Measurements from ENCODE around the gene DISP3. TPM values are rescaled to one million over a fixed set of nuclear protein-coding genes. Genes with fewer than 3 reads are reported as not detected.

DISP3 gene
- total RNA-seq, 3 donors from 2014 or later (not counting 1 experiment from before 2014, with no cell fraction given) = 0.24 to 0.68 (median 0.60) TPM

DNA sequence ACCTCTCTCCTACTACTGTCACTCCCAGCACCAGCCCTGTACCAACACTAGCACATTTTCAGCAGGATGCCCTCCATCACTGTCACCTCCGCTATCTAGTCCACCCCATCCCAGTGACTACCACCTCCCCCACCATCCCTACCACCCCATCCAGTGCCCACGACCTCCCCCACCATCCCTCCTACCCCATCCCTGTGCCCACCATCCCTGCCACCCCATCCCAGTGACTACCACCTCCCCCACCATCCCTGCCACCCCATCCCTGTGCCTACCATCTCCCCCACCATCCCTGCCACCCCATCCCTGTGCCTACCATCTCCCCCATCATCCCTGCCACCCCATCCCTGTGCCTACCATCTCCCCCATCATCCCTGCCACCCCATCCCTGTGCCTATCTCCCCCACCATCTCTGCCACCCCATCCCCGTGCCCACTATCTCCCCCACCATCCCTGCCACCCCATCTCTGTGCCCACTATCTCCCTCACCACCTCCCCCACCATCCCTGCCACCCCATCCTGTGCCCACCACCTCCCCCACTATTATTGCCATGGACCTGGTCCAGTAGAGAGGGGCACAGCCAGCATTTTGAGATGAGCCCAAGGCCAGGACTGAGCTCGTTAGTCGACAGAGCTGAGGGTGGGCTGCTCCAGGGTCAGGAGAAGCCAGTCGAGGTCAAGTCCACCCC, 45.7 kb downstream of the DISP3 start:
- no peak overlapping the region for H3K4me3 ChIP-seq (ENCODE audit: low read length)
- H3K4me1 Mint-ChIP-seq = no peaks in the 10 kb centered on the region
- H3K27ac ChIP-seq (ENCODE audit: low read length) = no peak overlapping the region
- 74% methylated on average over 6 of the region's 6 CpGs for WGBS (ENCODE audit: insufficient coverage)
- TF ChIP-seq, protein P1, sequence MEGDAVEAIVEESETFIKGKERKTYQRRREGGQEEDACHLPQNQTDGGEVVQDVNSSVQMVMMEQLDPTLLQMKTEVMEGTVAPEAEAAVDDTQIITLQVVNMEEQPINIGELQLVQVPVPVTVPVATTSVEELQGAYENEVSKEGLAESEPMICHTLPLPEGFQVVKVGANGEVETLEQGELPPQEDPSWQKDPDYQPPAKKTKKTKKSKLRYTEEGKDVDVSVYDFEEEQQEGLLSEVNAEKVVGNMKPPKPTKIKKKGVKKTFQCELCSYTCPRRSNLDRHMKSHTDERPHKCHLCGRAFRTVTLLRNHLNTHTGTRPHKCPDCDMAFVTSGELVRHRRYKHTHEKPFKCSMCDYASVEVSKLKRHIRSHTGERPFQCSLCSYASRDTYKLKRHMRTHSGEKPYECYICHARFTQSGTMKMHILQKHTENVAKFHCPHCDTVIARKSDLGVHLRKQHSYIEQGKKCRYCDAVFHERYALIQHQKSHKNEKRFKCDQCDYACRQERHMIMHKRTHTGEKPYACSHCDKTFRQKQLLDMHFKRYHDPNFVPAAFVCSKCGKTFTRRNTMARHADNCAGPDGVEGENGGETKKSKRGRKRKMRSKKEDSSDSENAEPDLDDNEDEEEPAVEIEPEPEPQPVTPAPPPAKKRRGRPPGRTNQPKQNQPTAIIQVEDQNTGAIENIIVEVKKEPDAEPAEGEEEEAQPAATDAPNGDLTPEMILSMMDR (IDR thresholded peaks at IDR 0.05) = no peak
- no peaks in the 10 kb centered on the region for H3K36me3 Mint-ChIP-seq
- H3K27me3 Mint-ChIP-seq (ENCODE audit: low read depth in 2 of 2) = no peaks in the 10 kb centered on the region
- no peaks in the 10 kb centered on the region for H3K27me3 ChIP-seq (ENCODE audit: control insufficient read depth, insufficient read depth, low read length)
- no peak for ATAC-seq
- H3K27ac Mint-ChIP-seq = no peak overlapping the region
- DNase-seq = no peak
- intact Hi-C loops (cut with micrococcal nuclease) = no loop called here
- H3K4me1 ChIP-seq (ENCODE audit: control insufficient read depth, insufficient read depth, low read length) = no peaks in the 10 kb centered on the region
- no peak overlapping the region for H3K4me3 Mint-ChIP-seq
- H3K9me3 ChIP-seq (ENCODE audit: control insufficient read depth, insufficient read depth, low read length) = no peaks in the 10 kb centered on the region
- H3K9me3 Mint-ChIP-seq = no peaks in the 10 kb centered on the region
- no peaks in the 10 kb centered on the region for H3K36me3 ChIP-seq (ENCODE audit: control insufficient read depth, insufficient read depth, low read length)

DNA sequence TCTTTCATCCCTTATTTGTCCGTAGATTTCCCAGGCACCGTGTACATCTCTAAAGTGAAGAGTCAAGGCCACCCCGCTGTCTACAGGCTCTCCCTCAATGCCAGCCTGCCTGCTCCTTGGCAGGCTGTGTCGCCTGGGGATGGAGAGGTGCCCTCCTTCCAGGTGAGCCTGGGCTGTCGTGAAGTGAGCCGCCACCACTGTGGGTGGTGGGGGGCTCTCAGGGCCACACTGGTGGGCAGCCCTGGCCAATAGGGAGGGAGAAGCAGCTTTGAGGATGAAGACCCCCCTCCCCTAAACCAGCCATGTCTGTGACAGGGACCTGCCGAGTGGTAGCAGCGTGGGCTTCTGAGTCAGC, 46.2 kb downstream of the DISP3 start:
- intact Hi-C loops (cut with micrococcal nuclease) = no loop called here
- no peak overlapping the region for H3K4me3 ChIP-seq (ENCODE audit: low read length)
- Mint-ChIP-seq H3K27me3 (ENCODE audit: low read depth in 2 of 2) (no peaks in the 10 kb centered on the region), H3K36me3 (no peaks in the 10 kb centered on the region), H3K4me1 (no peaks in the 10 kb centered on the region), H3K4me3 (no peak overlapping the region), H3K9me3 (no peaks in the 10 kb centered on the region), H3K27ac (no peak overlapping the region)
- DNase-seq (no peak), ATAC-seq (no peak)
- no peaks in the 10 kb centered on the region for H3K36me3 ChIP-seq (ENCODE audit: control insufficient read depth, insufficient read depth, low read length)
- WGBS (ENCODE audit: insufficient coverage) = 82% methylated on average over 8 of the region's 8 CpGs
- no peaks in the 10 kb centered on the region for H3K9me3 ChIP-seq (ENCODE audit: control insufficient read depth, insufficient read depth, low read length)
- no peaks in the 10 kb centered on the region for H3K27me3 ChIP-seq (ENCODE audit: control insufficient read depth, insufficient read depth, low read length)
- TF ChIP-seq, protein P1 (IDR thresholded peaks at IDR 0.05) = no peak
- H3K27ac ChIP-seq (ENCODE audit: low read length) = no peak overlapping the region
- H3K4me1 ChIP-seq (ENCODE audit: control insufficient read depth, insufficient read depth, low read length) = no peaks in the 10 kb centered on the region

DNA sequence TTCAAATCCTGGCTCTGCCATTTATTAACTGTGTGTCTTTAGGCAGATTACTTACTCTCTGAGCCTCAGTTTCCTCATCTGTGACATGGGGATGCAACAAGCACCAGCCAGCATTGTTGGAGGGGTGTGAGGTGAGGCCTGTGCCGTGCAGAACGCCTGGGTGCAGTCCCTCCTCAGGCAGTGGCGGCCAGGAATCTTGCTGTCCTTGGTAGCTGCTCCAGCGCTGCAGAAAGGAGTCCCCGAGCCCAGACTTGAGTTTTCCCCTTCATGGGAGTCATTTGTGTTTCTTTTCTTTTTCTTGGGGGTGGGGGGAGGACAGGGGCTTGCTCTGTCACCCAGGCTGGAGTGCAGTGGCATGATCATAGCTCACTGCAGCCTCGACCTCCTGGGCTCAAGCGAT, 46.6 kb downstream of the DISP3 start:
- TF ChIP-seq, protein P1 (IDR thresholded peaks at IDR 0.05) = no peak
- H3K36me3 Mint-ChIP-seq = no peaks in the 10 kb centered on the region
- H3K27me3 Mint-ChIP-seq (ENCODE audit: low read depth in 2 of 2) = no peaks in the 10 kb centered on the region
- ATAC-seq = no peak
- H3K4me3 Mint-ChIP-seq = no peak overlapping the region
- intact Hi-C loops (cut with micrococcal nuclease) = no loop called here
- WGBS (ENCODE audit: insufficient coverage) = 81% methylated on average over 7 of the region's 7 CpGs
- H3K4me3 ChIP-seq (ENCODE audit: low read length) = no peak overlapping the region
- no peak for DNase-seq
- H3K4me1 Mint-ChIP-seq = no peaks in the 10 kb centered on the region
- H3K27ac Mint-ChIP-seq = no peak overlapping the region
- H3K9me3 ChIP-seq (ENCODE audit: control insufficient read depth, insufficient read depth, low read length) = no peaks in the 10 kb centered on the region
- H3K36me3 ChIP-seq (ENCODE audit: control insufficient read depth, insufficient read depth, low read length) = no peaks in the 10 kb centered on the region
- H3K9me3 Mint-ChIP-seq = no peaks in the 10 kb centered on the region
- H3K4me1 ChIP-seq (ENCODE audit: control insufficient read depth, insufficient read depth, low read length) = no peaks in the 10 kb centered on the region
- no peak overlapping the region for H3K27ac ChIP-seq (ENCODE audit: low read length)
- no peaks in the 10 kb centered on the region for H3K27me3 ChIP-seq (ENCODE audit: control insufficient read depth, insufficient read depth, low read length)

Data from natural killer cell (primary cell).